Measurements from ENCODE around the gene ATXN7L1.

DNA sequence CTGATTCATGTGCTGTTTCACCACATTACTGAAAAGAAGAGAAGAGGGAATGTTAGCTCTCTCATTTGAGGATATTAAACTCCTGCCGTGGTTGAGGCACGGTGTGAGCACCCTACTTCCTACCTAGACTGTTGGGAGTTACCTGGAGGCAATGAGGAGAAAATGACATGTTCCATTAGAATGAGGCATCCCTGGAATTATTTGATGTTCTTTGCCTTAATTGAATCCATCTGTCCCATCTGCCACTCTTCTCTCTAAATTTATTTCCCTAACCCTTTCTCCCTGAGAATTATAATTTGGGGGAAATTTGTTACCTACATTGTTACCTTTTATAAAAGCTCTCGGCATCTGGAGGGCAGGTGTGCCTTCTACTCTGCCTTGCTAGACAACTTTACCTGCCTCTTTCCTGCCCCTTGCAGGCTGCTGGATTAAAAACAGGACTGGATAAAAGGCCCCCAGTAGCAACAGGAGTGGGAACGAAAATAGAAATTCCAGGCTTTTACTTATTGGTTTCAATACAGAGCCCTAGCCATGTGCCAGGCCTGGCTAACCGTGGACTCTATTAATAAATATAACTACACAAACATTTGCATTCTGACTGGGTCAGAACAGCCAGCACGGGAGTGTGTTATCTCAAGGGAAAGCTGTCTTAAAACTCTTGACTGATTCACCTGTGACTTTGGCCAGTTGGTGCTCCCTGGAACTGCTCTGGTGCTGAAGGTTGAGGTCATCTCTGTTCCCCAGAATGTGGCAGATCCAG is 4.4 kb upstream of the ATXN7L1 start:
- TF ChIP-seq, protein P1, sequence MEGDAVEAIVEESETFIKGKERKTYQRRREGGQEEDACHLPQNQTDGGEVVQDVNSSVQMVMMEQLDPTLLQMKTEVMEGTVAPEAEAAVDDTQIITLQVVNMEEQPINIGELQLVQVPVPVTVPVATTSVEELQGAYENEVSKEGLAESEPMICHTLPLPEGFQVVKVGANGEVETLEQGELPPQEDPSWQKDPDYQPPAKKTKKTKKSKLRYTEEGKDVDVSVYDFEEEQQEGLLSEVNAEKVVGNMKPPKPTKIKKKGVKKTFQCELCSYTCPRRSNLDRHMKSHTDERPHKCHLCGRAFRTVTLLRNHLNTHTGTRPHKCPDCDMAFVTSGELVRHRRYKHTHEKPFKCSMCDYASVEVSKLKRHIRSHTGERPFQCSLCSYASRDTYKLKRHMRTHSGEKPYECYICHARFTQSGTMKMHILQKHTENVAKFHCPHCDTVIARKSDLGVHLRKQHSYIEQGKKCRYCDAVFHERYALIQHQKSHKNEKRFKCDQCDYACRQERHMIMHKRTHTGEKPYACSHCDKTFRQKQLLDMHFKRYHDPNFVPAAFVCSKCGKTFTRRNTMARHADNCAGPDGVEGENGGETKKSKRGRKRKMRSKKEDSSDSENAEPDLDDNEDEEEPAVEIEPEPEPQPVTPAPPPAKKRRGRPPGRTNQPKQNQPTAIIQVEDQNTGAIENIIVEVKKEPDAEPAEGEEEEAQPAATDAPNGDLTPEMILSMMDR (IDR thresholded peaks at IDR 0.05) = no peak
- no peak for TF ChIP-seq POLR2A (IDR thresholded peaks at IDR 0.05)
